Activated CD8-positive, alpha-beta memory T cell treated with anti-CD3 and anti-CD28 coated beads for 36 hours (primary cell): ENCODE results near the gene SDCCAG8. TPM values are rescaled to one million over a fixed set of nuclear protein-coding genes. Genes with fewer than 3 reads are reported as not detected.

Experiments used
- CTCF ChIA-PET: fragments of 350-600 bp; sonication (Branson Sonifier 250); formaldehyde crosslinking; loops from one replicate; lab custom pipeline; 2021; ENCODE audit warnings: antibody characterized with exemption; lab: Charles Lee
- POLR2A ChIA-PET: fragments of 350-600 bp; sonication (Branson Sonifier 250); formaldehyde crosslinking; loops from one replicate; lab custom pipeline; 2021; ENCODE audit warnings: antibody characterized with exemption; lab: Charles Lee
- total RNA-seq, 2 experiments: library from RNA; stranded (reverse); gene quantifications; one replicate each; pipeline ENCODE4 v1.2.3, GENCODE V29; 2021

The SDCCAG8 gene
- total RNA-seq, 2 experiments from 2014 or later, result 18.6 to 19.4 TPM

- POLR2A ChIA-PET, result no interaction called here
- CTCF ChIA-PET, result no interaction called here
Observed at GRCh38 chr1:243432136-243432535, 176.3 kb downstream of the SDCCAG8 start.

- ChIA-PET POLR2A (no interaction called here), CTCF (no interaction called here)
Observed at GRCh38 chr1:243433737-243434370, 178.0 kb downstream of the SDCCAG8 start.

GRCh38 chr1:243434594-243434993 is 178.8 kb downstream of the SDCCAG8 start:
- ChIA-PET POLR2A (no interaction called here), CTCF (no interaction called here)

- ChIA-PET POLR2A (no interaction called here), CTCF (no interaction called here)
Observed at GRCh38 chr1:243435836-243436235, 180.0 kb downstream of the SDCCAG8 start.

GRCh38 chr1:243438146-243438545 is 182.3 kb downstream of the SDCCAG8 start:
- POLR2A ChIA-PET, result no interaction called here
- CTCF ChIA-PET, result no interaction called here

GRCh38 chr1:243438815-243439214 is 183.0 kb downstream of the SDCCAG8 start:
- CTCF ChIA-PET, result no interaction called here
- POLR2A ChIA-PET, result no interaction called here

GRCh38 chr1:243440406-243440805 is 184.6 kb downstream of the SDCCAG8 start:
- ChIA-PET POLR2A (no interaction called here), CTCF (no interaction called here)

GRCh38 chr1:243441601-243442000 is 185.8 kb downstream of the SDCCAG8 start:
- CTCF ChIA-PET, result no interaction called here
- POLR2A ChIA-PET, result no interaction called here

GRCh38 chr1:243443557-243443956 is 187.7 kb downstream of the SDCCAG8 start:
- POLR2A ChIA-PET, result no interaction called here
- CTCF ChIA-PET, result no interaction called here

- CTCF ChIA-PET, result no interaction called here
- POLR2A ChIA-PET, result no interaction called here
Observed at GRCh38 chr1:243447347-243447746, 191.5 kb downstream of the SDCCAG8 start.

- POLR2A ChIA-PET, result no interaction called here
Observed at GRCh38 chr1:243447844-243448243, 192.0 kb downstream of the SDCCAG8 start.

GRCh38 chr1:243449373-243449772 is 193.5 kb downstream of the SDCCAG8 start:
- CTCF ChIA-PET, result no interaction called here
- POLR2A ChIA-PET, result no interaction called here

More at GRCh38 chr1:243447844-243448243, 192.0 kb downstream of the SDCCAG8 start:
- CTCF ChIA-PET, result no interaction called here

- ChIA-PET POLR2A (no interaction called here), CTCF (interaction anchor here (0.6 to 0.7 kb wide), 2 partner anchors 33 to 912 kb away, joined by 4 read pairs; no protein-coding TSS in a partner anchor)
Observed at GRCh38 chr1:243452092-243452491, 196.3 kb downstream of the SDCCAG8 start.

GRCh38 chr1:243454328-243454997 is 198.6 kb downstream of the SDCCAG8 start:
- CTCF ChIA-PET, result no interaction called here

GRCh38 chr1:243455760-243456651 is 200.2 kb downstream of the SDCCAG8 start:
- ChIA-PET CTCF (no interaction called here), POLR2A (no interaction called here)

More at GRCh38 chr1:243454328-243454997, 198.6 kb downstream of the SDCCAG8 start:
- POLR2A ChIA-PET, result no interaction called here

GRCh38 chr1:243457363-243457982 is 201.6 kb downstream of the SDCCAG8 start:
- POLR2A ChIA-PET, result no interaction called here

GRCh38 chr1:243459059-243459458 is 203.2 kb downstream of the SDCCAG8 start:
- ChIA-PET POLR2A (no interaction called here), CTCF (no interaction called here)

More at GRCh38 chr1:243457363-243457982, 201.6 kb downstream of the SDCCAG8 start:
- CTCF ChIA-PET, result no interaction called here

GRCh38 chr1:243461700-243462099 is 205.9 kb downstream of the SDCCAG8 start:
- CTCF ChIA-PET, result no interaction called here

GRCh38 chr1:243462929-243463697 is 207.3 kb downstream of the SDCCAG8 start:
- CTCF ChIA-PET, result no interaction called here
- POLR2A ChIA-PET, result no interaction called here

More at GRCh38 chr1:243461700-243462099, 205.9 kb downstream of the SDCCAG8 start:
- POLR2A ChIA-PET, result no interaction called here
